K562 (cell line): Measurements from ENCODE around the gene MYO10. TPM values are rescaled to one million over a fixed set of nuclear protein-coding genes. Genes with fewer than 3 reads are reported as not detected.

Source experiments
- ATAC-seq: fragments of 200-7000 bp; cut with Tn5 transposase; 3 replicates; pipeline ENCODE4 v1.9.1; 2020; ENCODE audit warnings: moderate library complexity
- BruUV-seq: library from RNA; stranded (reverse); fragments of 400-500 nt; replicated peaks from 2 replicates; lab custom pipeline; 2021; lab: Mats Ljungman, UMichigan
- CTCF ChIA-PET: fragments of 300-600 bp; formaldehyde crosslinking; extraction: SDS; loops from one replicate; lab custom pipeline; 2021; ENCODE audit warnings: low intra/inter-chr PET ratio; lab: Yijun Ruan, JAX
- POLR2A ChIA-PET: fragments of 300-600, 350-650 bp; sonication (Branson Sonifier 250); formaldehyde crosslinking; extraction: SDS; loops from one replicate; lab custom pipeline; 2021; ENCODE audit warnings: antibody characterized with exemption, inconsistent platforms; lab: Yijun Ruan, JAX
- DNase-seq, 4 experiments: peaks; one replicate each; pipeline versions ENCODE4 v3.0.0 to v3.0.0-alpha.2; 2011 to 2018; ENCODE audit warnings: low spot score in 3 of 4, mixed read lengths in 3 of 4; ENCODE audit errors: extremely low read depth in 1 of 4
- FAIRE-seq: peaks from 2 replicates; lab custom pipeline; 2011; peaks lifted over from hg19 to GRCh38; lab: Jason Lieb, UNC
- H2AFZ ChIP-seq: 2 replicates; pipeline ENCODE4 v1.6.0; 2011; ENCODE audit warnings: low read depth, low read length, control low read depth, inconsistent platforms
- H3K27ac ChIP-seq: fragments of 200-600 bp; 3 replicates; pipeline ENCODE4 v1.8.0; 2011; ENCODE audit warnings: low read depth, mild to moderate bottlenecking, control low read depth, inconsistent platforms, low read length, moderate library complexity, mixed read lengths; ENCODE audit errors: extremely low read depth
- H3K27me3 ChIP-seq, 2 experiments: fragments of 300-600 bp in 1 of 2; 2 replicates in 1 of 2; 3 replicates in 1 of 2; pipeline versions ENCODE4 v1.6.0 to v1.8.0; 2011; ENCODE audit warnings: inconsistent platforms in 2 of 2, low read length in 2 of 2, mild to moderate bottlenecking in 1 of 2, mixed read lengths in 1 of 2, moderate library complexity in 1 of 2; ENCODE audit not compliant: control insufficient read depth in 2 of 2, insufficient read depth in 2 of 2
- H3K36me3 ChIP-seq: fragments of 300-600 bp; 3 replicates; pipeline ENCODE4 v1.8.0; 2011; ENCODE audit warnings: mild to moderate bottlenecking, low read length, inconsistent platforms; ENCODE audit not compliant: control insufficient read depth, insufficient read depth
- H3K4me1 ChIP-seq, 2 experiments: fragments of 200-600 bp in 1 of 2; replicated peaks in 1 of 2; 2 replicates in 1 of 2; 3 replicates in 1 of 2; pipeline versions ENCODE4 v1.5.1 to v1.8.0; 2011; ENCODE audit warnings: inconsistent platforms in 2 of 2, low read length in 2 of 2, mild to moderate bottlenecking in 1 of 2, mixed read lengths in 1 of 2, moderate library complexity in 1 of 2; ENCODE audit not compliant: control insufficient read depth in 2 of 2, insufficient read depth in 2 of 2
- H3K4me2 ChIP-seq: 2 replicates; pipeline ENCODE4 v1.6.1; 2011; ENCODE audit warnings: low read length, control low read depth, inconsistent platforms, mixed read lengths; ENCODE audit not compliant: insufficient read depth
- H3K4me3 ChIP-seq: fragments of 200-600 bp; sonication (generic), shearing (Covaris generic); 2 replicates; pipeline ENCODE4 v1.5.1; 2016; ENCODE audit warnings: control low read depth, inconsistent platforms
- H3K79me2 ChIP-seq: fragments of 200-600 bp; 3 replicates; pipeline ENCODE4 v1.8.0; 2011; ENCODE audit warnings: low read length, inconsistent platforms; ENCODE audit not compliant: control insufficient read depth, insufficient read depth
- H3K9ac ChIP-seq, 2 experiments: 2 replicates each; pipeline versions ENCODE4 v1.6.0 to v1.6.1; 2011; ENCODE audit warnings: low read depth in 2 of 2, low read length in 2 of 2, control low read depth in 1 of 2, inconsistent platforms in 1 of 2, mild to moderate bottlenecking in 1 of 2, mixed read lengths in 1 of 2; ENCODE audit not compliant: insufficient read depth in 1 of 2
- H3K9me1 ChIP-seq: one replicate; pipeline ENCODE4 v1.6.0; 2011; ENCODE audit warnings: inconsistent platforms, mild to moderate bottlenecking, low read length, moderate library complexity; ENCODE audit not compliant: control insufficient read depth, insufficient read depth
- H3K9me3 ChIP-seq: replicated peaks from 2 replicates; pipeline ENCODE4 v1.5.1; 2011; ENCODE audit warnings: low read depth, low read length, inconsistent platforms; ENCODE audit not compliant: control insufficient read depth, insufficient read depth
- H4K20me1 ChIP-seq: replicated peaks from 2 replicates; pipeline ENCODE4 v1.6.1; 2011; ENCODE audit warnings: low read length, inconsistent platforms, mixed read lengths; ENCODE audit not compliant: control insufficient read depth, insufficient read depth
- ETV5 ChIP-seq: sonication (generic); formaldehyde crosslinking; IDR thresholded peaks from 2 replicates; pipeline ENCODE4 v1.4.0; 2020; ENCODE audit warnings: low read depth, mild to moderate bottlenecking, missing genetic modification reagents
- FOXO4 ChIP-seq: fragments of 450-650 bp; formaldehyde crosslinking; IDR thresholded peaks from 2 replicates; pipeline ENCODE4 v1.4.0; 2020; ENCODE audit warnings: mild to moderate bottlenecking, moderate library complexity
- GABPB2 ChIP-seq: fragments of 250-450 bp; sonication (Bioruptor Pico); conservative IDR thresholded peaks from 2 replicates; pipeline ENCODE4 v1.5.1; 2021; ENCODE audit warnings: mild to moderate bottlenecking
- KHSRP ChIP-seq: fragments of 450-650 bp; IDR thresholded peaks from 2 replicates; pipeline ENCODE4 v1.6.1; 2017
- LCOR ChIP-seq: sonication (generic); formaldehyde crosslinking; IDR thresholded peaks from 2 replicates; pipeline ENCODE4 v1.8.0; 2022; ENCODE audit warnings: mild to moderate bottlenecking, missing genetic modification reagents
- NCOA2 ChIP-seq, 2 experiments: fragments of 450-650 bp; IDR thresholded peaks; 2 replicates each; pipeline ENCODE4 v1.6.1; 2018; ENCODE audit warnings: mild to moderate bottlenecking in 2 of 2, moderate library complexity in 1 of 2; ENCODE audit not compliant: partially characterized antibody in 2 of 2
- SMAD2 ChIP-seq: fragments of 150-350 bp; IDR thresholded peaks from 2 replicates; pipeline ENCODE4 v1.6.1; 2014; ENCODE audit warnings: low read depth, mild to moderate bottlenecking, low read length
- TAF9B ChIP-seq: fragments of 450-650 bp; IDR thresholded peaks from 2 replicates; pipeline ENCODE4 v1.6.1; 2018; ENCODE audit warnings: mild to moderate bottlenecking; ENCODE audit not compliant: partially characterized antibody
- TARDBP ChIP-seq: fragments of 450-650 bp; IDR thresholded peaks from 2 replicates; pipeline ENCODE4 v1.6.1; 2016
- XRCC3 ChIP-seq: fragments of 450-650 bp; IDR thresholded peaks from 2 replicates; pipeline ENCODE4 v1.6.1; 2017; ENCODE audit warnings: mild to moderate bottlenecking, moderate library complexity
- ZBTB7A ChIP-seq: IDR thresholded peaks from 2 replicates; pipeline ENCODE4 v1.6.1; 2011; ENCODE audit warnings: low read depth, mild to moderate bottlenecking, low read length, moderate library complexity, borderline replicate concordance; ENCODE audit not compliant: control insufficient read depth
- ZBTB8A ChIP-seq: fragments of 450-650 bp; IDR thresholded peaks from 2 replicates; pipeline ENCODE4 v1.6.1; 2018; ENCODE audit warnings: mild to moderate bottlenecking, moderate library complexity; ENCODE audit not compliant: partially characterized antibody
- ZFX ChIP-seq: sonication (generic); formaldehyde crosslinking; IDR thresholded peaks from 2 replicates; pipeline ENCODE4 v1.8.0; 2022; ENCODE audit warnings: mild to moderate bottlenecking, missing genetic modification reagents, moderate library complexity
- ZNF232 ChIP-seq: sonication (generic); formaldehyde crosslinking; IDR thresholded peaks from 2 replicates; pipeline ENCODE4 v1.8.0; 2022; ENCODE audit warnings: mild to moderate bottlenecking, missing genetic modification reagents
- ZNF57 ChIP-seq: fragments of 450-650 bp; formaldehyde crosslinking; IDR thresholded peaks from 2 replicates; pipeline ENCODE4 v1.4.0; 2020; ENCODE audit warnings: mild to moderate bottlenecking, moderate library complexity
- WGBS: fragments of 100-300 bp; shearing (Covaris generic); methylation state at CpG from one replicate; pipeline ENCODE4 v1.1.6; 2016; ENCODE audit warnings: low coverage, mixed read lengths; ENCODE audit not compliant: insufficient coverage; ENCODE audit errors: missing lambda C conversion rate; 5-methylcytosine and 5-hydroxymethylcytosine counted together
- in situ Hi-C: fragments of 300-500 bp; cut with MboI; formaldehyde crosslinking; loops from 4 replicates; pipeline ENCODE4 v1.15.0; 2018; ENCODE audit warnings: inconsistent platforms, mixed read lengths
- intact Hi-C: fragments of 100-400 bp; cut with micrococcal nuclease; formaldehyde crosslinking; loops from 2 replicates; pipeline ENCODE4 v1.14.2; 2022
- polyA plus RNA-seq, 8 experiments: library from polyadenylated mRNA; depleted of rRNA in 4 of 8; stranded (reverse) in 5 of 8; unstranded in 3 of 8; fragments of >200 nt; fragmentation: Nextera tagmentation in 2 of 8; fragmentation: Illumina TruSeq in 1 of 8; extraction: Ambion mirVana in 2 of 8; extraction: Trizol in 1 of 8; gene quantifications; 2 replicates each; pipeline versions ENCODE4 v1.2.1 to v1.2.3, GENCODE V29; 2011 to 2014; ENCODE audit warnings: inconsistent platforms in 1 of 8, missing spikeins in 1 of 8
- total RNA-seq, 7 experiments: library from RNA; depleted of rRNA in 6 of 7; stranded (reverse); fragments of >200 nt in 6 of 7; fragmentation: Illumina TruSeq in 2 of 7; extraction: Trizol in 2 of 7; gene quantifications; 2 replicates each; pipeline versions ENCODE4 v1.2.1 to v1.2.3, GENCODE V29; 2011 to 2021; ENCODE audit warnings: low replicate concordance in 1 of 7
- TF ChIP-seq, protein P1 (sequence below): fragments of 250-450 bp; sonication (Bioruptor Pico); IDR thresholded peaks from 2 replicates; pipeline ENCODE4 v1.8.0; 2021; ENCODE audit warnings: moderate library complexity, mild to moderate bottlenecking, inconsistent platforms
- TF ChIP-seq, protein P2 (sequence below): fragments of 450-650 bp; conservative IDR thresholded peaks from 2 replicates; pipeline ENCODE4 v1.6.1; 2016; ENCODE audit warnings: missing genetic modification characterization, low read depth, mild to moderate bottlenecking, missing compliant biosample characterization, moderate library complexity

The MYO10 gene
- total and polyA plus RNA-seq, 9 of the 15 experiments (the other 6 are each of a cell fraction or from before 2014, with no cell fraction given), result 0.04 to 0.24 TPM; not detected in 7

DNA sequence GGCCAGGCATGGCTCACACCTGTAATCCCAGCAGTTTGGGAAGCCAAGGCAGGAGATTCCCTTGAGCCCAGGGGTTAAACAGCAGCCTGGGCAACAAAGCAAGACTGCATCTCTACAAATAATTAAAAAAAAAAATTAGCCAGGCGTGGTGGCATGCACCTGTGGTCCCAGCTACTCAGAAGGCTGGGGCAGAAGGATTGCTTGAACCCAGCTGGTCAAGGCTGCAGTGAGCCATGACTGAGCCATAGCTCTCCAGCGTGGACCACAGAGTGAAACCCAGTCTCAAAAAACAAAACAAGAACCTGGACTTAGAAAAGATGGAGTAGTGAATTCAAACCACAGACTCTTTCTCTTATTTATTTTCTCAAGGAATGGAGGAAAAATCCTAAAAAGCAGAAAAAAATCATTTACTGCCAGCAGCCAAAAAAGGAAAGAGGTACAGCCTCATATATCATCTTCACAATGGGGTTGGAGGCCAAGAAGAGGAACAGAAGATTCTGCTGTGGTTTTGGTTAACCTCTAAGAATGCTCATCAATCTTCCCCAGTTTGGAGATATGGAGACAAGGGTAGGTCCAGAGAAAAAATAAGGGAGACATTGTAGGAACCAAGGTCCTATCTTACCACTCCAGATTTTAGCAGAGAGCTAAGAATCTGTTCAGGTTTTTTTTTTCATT lies 40.0 kb upstream of the MYO10 start (continued):
- TF ChIP-seq FOXO4 (no peak), ZNF232 (CRISPR knock-in tag) (no peak)

DNA sequence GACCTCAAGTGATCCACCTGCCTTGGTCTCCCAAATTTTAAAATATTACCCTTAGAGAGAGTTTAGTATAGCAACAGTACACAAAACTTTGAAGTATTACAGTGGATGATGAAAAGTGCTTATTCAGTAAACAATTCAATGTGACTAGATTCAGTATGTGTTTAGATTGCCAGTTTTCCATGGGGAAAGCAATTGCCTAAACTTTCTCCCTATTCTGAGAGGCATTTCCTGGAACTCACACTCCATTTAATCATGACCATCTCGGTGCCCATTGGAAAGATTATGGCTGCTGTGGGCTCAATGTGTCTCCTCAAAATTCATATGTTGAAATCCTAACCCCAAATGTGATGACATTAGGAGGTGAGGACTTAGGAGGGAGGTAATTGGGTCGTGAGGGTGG lies 38.9 kb upstream of the MYO10 start:
- intact Hi-C loops (no loop called here), in situ Hi-C loops (no loop called here)
- H3K27me3 ChIP-seq, result peaks cover 4 to 12% of the 10 kb centered on the region in 2 experiments; a peak in 3 of 5 replicates
- DNase-seq, result no peak
- no TSS peak for BruUV-seq
- 0% methylated on average over 2 of the region's 2 CpGs for WGBS
- H3K27ac ChIP-seq, result no peak overlapping the region
- no peak overlapping the region for H3K4me2 ChIP-seq
- H3K9me1 ChIP-seq, result no peaks in the 10 kb centered on the region
- no peaks in the 10 kb centered on the region for H3K4me1 ChIP-seq
- TF ChIP-seq ETV5 (CRISPR knock-in tag) (no peak), ZNF57 (no peak), TAF9B (no peak), LCOR (CRISPR knock-in tag) (no peak), SMAD2 (no peak), ZBTB8A (no peak), ZBTB7A (no peak), KHSRP (no peak), GABPB2 (no peak), TARDBP (no peak), XRCC3 (no peak), ZFX (no peak), NCOA2 (IDR thresholded peaks at IDR 0.05; ENCODE audit: partially characterized antibody in 2 of 2) (no peak)
- TF ChIP-seq, protein P1, sequence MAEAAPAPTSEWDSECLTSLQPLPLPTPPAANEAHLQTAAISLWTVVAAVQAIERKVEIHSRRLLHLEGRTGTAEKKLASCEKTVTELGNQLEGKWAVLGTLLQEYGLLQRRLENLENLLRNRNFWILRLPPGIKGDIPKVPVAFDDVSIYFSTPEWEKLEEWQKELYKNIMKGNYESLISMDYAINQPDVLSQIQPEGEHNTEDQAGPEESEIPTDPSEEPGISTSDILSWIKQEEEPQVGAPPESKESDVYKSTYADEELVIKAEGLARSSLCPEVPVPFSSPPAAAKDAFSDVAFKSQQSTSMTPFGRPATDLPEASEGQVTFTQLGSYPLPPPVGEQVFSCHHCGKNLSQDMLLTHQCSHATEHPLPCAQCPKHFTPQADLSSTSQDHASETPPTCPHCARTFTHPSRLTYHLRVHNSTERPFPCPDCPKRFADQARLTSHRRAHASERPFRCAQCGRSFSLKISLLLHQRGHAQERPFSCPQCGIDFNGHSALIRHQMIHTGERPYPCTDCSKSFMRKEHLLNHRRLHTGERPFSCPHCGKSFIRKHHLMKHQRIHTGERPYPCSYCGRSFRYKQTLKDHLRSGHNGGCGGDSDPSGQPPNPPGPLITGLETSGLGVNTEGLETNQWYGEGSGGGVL, result no peak
- TF ChIP-seq, protein P2, sequence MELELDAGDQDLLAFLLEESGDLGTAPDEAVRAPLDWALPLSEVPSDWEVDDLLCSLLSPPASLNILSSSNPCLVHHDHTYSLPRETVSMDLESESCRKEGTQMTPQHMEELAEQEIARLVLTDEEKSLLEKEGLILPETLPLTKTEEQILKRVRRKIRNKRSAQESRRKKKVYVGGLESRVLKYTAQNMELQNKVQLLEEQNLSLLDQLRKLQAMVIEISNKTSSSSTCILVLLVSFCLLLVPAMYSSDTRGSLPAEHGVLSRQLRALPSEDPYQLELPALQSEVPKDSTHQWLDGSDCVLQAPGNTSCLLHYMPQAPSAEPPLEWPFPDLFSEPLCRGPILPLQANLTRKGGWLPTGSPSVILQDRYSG (tag), result no peak
- no peak overlapping the region for H2AFZ ChIP-seq
- H4K20me1 ChIP-seq, result no peaks in the 10 kb centered on the region
- H3K79me2 ChIP-seq, result no peaks in the 10 kb centered on the region
- no peak overlapping the region for H3K4me3 ChIP-seq
- POLR2A ChIA-PET, result no interaction called here
- FAIRE-seq, result no peak
- no peaks in the 10 kb centered on the region for H3K36me3 ChIP-seq
- ATAC-seq, result no peak
- no peaks in the 10 kb centered on the region for H3K9me3 ChIP-seq
- CTCF ChIA-PET, result no interaction called here
- no peak overlapping the region for H3K9ac ChIP-seq
